ENCODE results near the gene DUSP5. TPM values are rescaled to one million over a fixed set of nuclear protein-coding genes. Genes with fewer than 3 reads are reported as not detected.

DUSP5 gene
- total and polyA plus RNA-seq, 4 donors: 2.0 to 8.9 (median 8.0) TPM

GRCh38 chr10:110524859-110525232, 27.1 kb downstream of the DUSP5 start:
- 50% methylated on average over 2 of the region's 2 CpGs for WGBS
- Histone ChIP-seq H3K4me1 (ENCODE audit: control insufficient read depth in 4 of 4, insufficient read depth in 4 of 4, low read length in 3 of 4) (peaks cover 1 to 8% (median 3%) of the 10 kb centered on the region in 4 donors), H3K27ac (ENCODE audit: low read depth in 1 of 2, low read length in 2 of 2) (no peak overlapping the region), H3K9me3 (ENCODE audit: control insufficient read depth in 4 of 4, low read length in 3 of 4) (no peaks in the 10 kb centered on the region), H3K36me3 (ENCODE audit: control insufficient read depth in 4 of 4, insufficient read depth in 3 of 4, low read depth in 1 of 4, low read length in 3 of 4) (no peaks in the 10 kb centered on the region), H3K4me3 (ENCODE audit: low read depth in 1 of 3, low read length in 3 of 3) (no peak overlapping the region), H3K9ac (ENCODE audit: low read depth in 1 of 2, low read length in 2 of 2) (no peak overlapping the region), H3K27me3 (ENCODE audit: control insufficient read depth in 4 of 4, insufficient read depth in 4 of 4, low read length in 3 of 4) (no peaks in the 10 kb centered on the region)
- no peak for DNase-seq (ENCODE audit: low spot score)
- TF ChIP-seq NR2F2 (IDR thresholded peaks at IDR 0.05): peak; percentile 18
- no peak for TF ChIP-seq FOXA2 (IDR thresholded peaks at IDR 0.05)

- Histone ChIP-seq H3K9me3 (ENCODE audit: control insufficient read depth in 4 of 4, low read length in 3 of 4) (no peaks in the 10 kb centered on the region), H3K4me3 (ENCODE audit: low read depth in 1 of 3, low read length in 3 of 3) (no peak overlapping the region), H3K27ac (ENCODE audit: low read depth in 1 of 2, low read length in 2 of 2) (no peak overlapping the region), H3K27me3 (ENCODE audit: control insufficient read depth in 4 of 4, insufficient read depth in 4 of 4, low read length in 3 of 4) (no peaks in the 10 kb centered on the region), H3K9ac (ENCODE audit: low read depth in 1 of 2, low read length in 2 of 2) (no peak overlapping the region), H3K36me3 (ENCODE audit: control insufficient read depth in 4 of 4, insufficient read depth in 3 of 4, low read depth in 1 of 4, low read length in 3 of 4) (no peaks in the 10 kb centered on the region), H3K4me1 (ENCODE audit: control insufficient read depth in 4 of 4, insufficient read depth in 4 of 4, low read length in 3 of 4) (peaks cover 1 to 8% (median 3%) of the 10 kb centered on the region in 4 donors)
- no peak for DNase-seq (ENCODE audit: low spot score)
- TF ChIP-seq FOXA1 (IDR thresholded peaks at IDR 0.05) (no peak), JUND (IDR thresholded peaks at IDR 0.05) (no peak), MAX (IDR thresholded peaks at IDR 0.05) (no peak), TAF1 (conservative IDR thresholded peaks at IDR 0.05) (no peak), ZBTB33 (IDR thresholded peaks at IDR 0.05) (no peak), GABPA (IDR thresholded peaks at IDR 0.05 in 1 of 2, conservative IDR thresholded peaks at IDR 0.05 in 1 of 2) (no peak), HNF4G (IDR thresholded peaks at IDR 0.05) (no peak), HNF4A (conservative IDR thresholded peaks at IDR 0.05) (no peak), FOXA2 (IDR thresholded peaks at IDR 0.05) (no peak), RAD21 (IDR thresholded peaks at IDR 0.05) (no peak), EGR1 (IDR thresholded peaks at IDR 0.05; ENCODE audit: low read depth in 2 of 2) (no peak), NR2F2 (IDR thresholded peaks at IDR 0.05) (no peak), REST (IDR thresholded peaks at IDR 0.05) (no peak), CTCF (IDR thresholded peaks at IDR 0.05; ENCODE audit: low read depth, low read length, missing input control) (no peak), YY1 (IDR thresholded peaks at IDR 0.05) (no peak), ATF3 (IDR thresholded peaks at IDR 0.05) (no peak), RXRA (IDR thresholded peaks at IDR 0.05) (no peak), SP1 (IDR thresholded peaks at IDR 0.05) (no peak)
- WGBS: 70% methylated on average over 9 of the region's 9 CpGs
These were observed 27.9 kb downstream of the DUSP5 start for GRCh38 chr10:110525349-110526260.

All from liver (tissue), 9 donors.